Measurements from ENCODE around the gene KIF21B.
"Not testable (repeated sequence)": the region's sequence is repeated elsewhere in the genome, so short reads cannot be mapped to it uniquely, and the experiment has no call there.

DNA sequence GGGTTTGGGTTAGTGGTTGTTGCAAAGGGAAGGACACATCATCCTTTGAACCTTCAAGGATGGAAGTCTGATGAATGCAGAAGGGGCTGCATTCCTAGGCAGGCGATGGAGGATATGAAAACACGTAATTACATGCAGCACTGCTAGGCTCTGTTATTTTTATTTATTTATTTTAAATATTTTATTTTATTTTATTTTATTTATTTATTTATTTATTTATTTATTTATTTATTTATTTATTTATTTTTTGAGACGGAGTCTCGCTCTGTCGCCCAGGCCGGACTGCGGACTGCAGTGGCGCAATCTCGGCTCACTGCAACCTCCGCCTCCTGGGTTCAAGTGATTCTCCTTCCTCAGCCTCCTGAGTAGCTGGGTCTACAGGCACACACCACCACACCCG lies 59.6 kb downstream of the KIF21B start:
- TF ChIP-seq, protein P1, sequence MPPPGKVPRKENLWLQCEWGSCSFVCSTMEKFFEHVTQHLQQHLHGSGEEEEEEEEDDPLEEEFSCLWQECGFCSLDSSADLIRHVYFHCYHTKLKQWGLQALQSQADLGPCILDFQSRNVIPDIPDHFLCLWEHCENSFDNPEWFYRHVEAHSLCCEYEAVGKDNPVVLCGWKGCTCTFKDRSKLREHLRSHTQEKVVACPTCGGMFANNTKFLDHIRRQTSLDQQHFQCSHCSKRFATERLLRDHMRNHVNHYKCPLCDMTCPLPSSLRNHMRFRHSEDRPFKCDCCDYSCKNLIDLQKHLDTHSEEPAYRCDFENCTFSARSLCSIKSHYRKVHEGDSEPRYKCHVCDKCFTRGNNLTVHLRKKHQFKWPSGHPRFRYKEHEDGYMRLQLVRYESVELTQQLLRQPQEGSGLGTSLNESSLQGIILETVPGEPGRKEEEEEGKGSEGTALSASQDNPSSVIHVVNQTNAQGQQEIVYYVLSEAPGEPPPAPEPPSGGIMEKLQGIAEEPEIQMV (tag; conservative IDR thresholded peaks at IDR 0.05; ENCODE audit: low read depth) = not testable (repeated sequence)
- not testable (repeated sequence) for TF ChIP-seq FOXK2 (conservative IDR thresholded peaks at IDR 0.05 in 1 of 2, IDR thresholded peaks at IDR 0.05 in 1 of 2; ENCODE audit: low read depth in 2 of 2); KLF10 (CRISPR knock-in tag; IDR thresholded peaks at IDR 0.05); RNF2 (IDR thresholded peaks at IDR 0.05); ZNF717 (CRISPR knock-in tag; IDR thresholded peaks at IDR 0.05); TBL1XR1 (IDR thresholded peaks at IDR 0.05; ENCODE audit: low read length in 2 of 2); SIN3A (IDR thresholded peaks at IDR 0.05; ENCODE audit: borderline replicate concordance in 2 of 2, control insufficient read depth in 1 of 2, low read depth in 2 of 2, low read length in 2 of 2); RAD51 (IDR thresholded peaks at IDR 0.05; ENCODE audit: borderline replicate concordance, low read depth); JUND (IDR thresholded peaks at IDR 0.05; ENCODE audit: borderline replicate concordance, low read depth, low read length); JUND (tag; IDR thresholded peaks at IDR 0.05; ENCODE audit: borderline replicate concordance, low read depth, low read length)
- TF ChIP-seq, protein P2, sequence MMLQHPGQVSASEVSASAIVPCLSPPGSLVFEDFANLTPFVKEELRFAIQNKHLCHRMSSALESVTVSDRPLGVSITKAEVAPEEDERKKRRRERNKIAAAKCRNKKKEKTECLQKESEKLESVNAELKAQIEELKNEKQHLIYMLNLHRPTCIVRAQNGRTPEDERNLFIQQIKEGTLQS (IDR thresholded peaks at IDR 0.05) = not testable (repeated sequence)
- TF ChIP-seq, protein P2 (CRISPR knock-in tag; conservative IDR thresholded peaks at IDR 0.05) = not testable (repeated sequence)
